ENCODE data around the gene FBXL7. TPM values are rescaled to one million over a fixed set of nuclear protein-coding genes. Genes with fewer than 3 reads are reported as not detected.

The FBXL7 gene
- total and polyA plus RNA-seq, 2 donors (not counting 3 experiments of a cell fraction or from before 2014, with no cell fraction given): 23.5 to 32.2 TPM

- intact Hi-C loops (cut with micrococcal nuclease) (no loop called here), dilution Hi-C loops (cut with MboI; ENCODE audit: extremely low pct_ligation_motif_present, low sequenced_read_pairs) (no loop called here)
- no peak overlapping the region for H2AFZ ChIP-seq (ENCODE audit: low read depth, low read length)
- H3K9ac ChIP-seq (replicated peaks; ENCODE audit: extremely low read depth, insufficient read depth, low read length): no peak overlapping the region
- H3K4me3 ChIP-seq (replicated peaks in 1 of 3; ENCODE audit: insufficient read depth in 1 of 3, low read depth in 1 of 3, low read length in 3 of 3): no peak overlapping the region
- H4K20me1 ChIP-seq (replicated peaks; ENCODE audit: control insufficient read depth, extremely low read depth, insufficient read depth, low read length): no peaks in the 10 kb centered on the region
- no peaks in the 10 kb centered on the region for H3K9me1 ChIP-seq (replicated peaks; ENCODE audit: control insufficient read depth, extremely low read depth, insufficient read depth, low read length)
- ChIA-PET POLR2A (no interaction called here), CTCF (no interaction called here)
- H3K4me2 ChIP-seq (ENCODE audit: insufficient read depth, low read length): no peak overlapping the region
- no peaks in the 10 kb centered on the region for H3K79me2 ChIP-seq (ENCODE audit: control insufficient read depth, insufficient read depth, low read length)
- H3K4me1 ChIP-seq (ENCODE audit: control insufficient read depth, extremely low read depth, insufficient read depth, low read length): no peaks in the 10 kb centered on the region
- no peaks in the 10 kb centered on the region for H3K27me3 ChIP-seq (ENCODE audit: control insufficient read depth in 2 of 2, insufficient read depth in 2 of 2, low read length in 2 of 2)
- no peaks in the 10 kb centered on the region for H3K9me3 ChIP-seq (replicated peaks; ENCODE audit: control insufficient read depth, insufficient read depth, low read length)
- DNase-seq (ENCODE audit: low read depth, low spot score): no peak
- H3K27ac ChIP-seq (ENCODE audit: insufficient read depth, low read depth, low read length): no peak overlapping the region
- no peak for TF ChIP-seq POLR2A (IDR thresholded peaks at IDR 0.05; ENCODE audit: low read depth, low read length)
- no peak for TF ChIP-seq MAX (IDR thresholded peaks at IDR 0.05; ENCODE audit: insufficient read depth, insufficient read length)
- no peak for TF ChIP-seq MYC (IDR thresholded peaks at IDR 0.05; ENCODE audit: low read depth, low read length)
- TF ChIP-seq GATA2 (IDR thresholded peaks at IDR 0.05; ENCODE audit: insufficient read depth, insufficient read length, low read depth, low read length): no peak
- no peak for TF ChIP-seq CTCF (IDR thresholded peaks at IDR 0.05; ENCODE audit: extremely low read depth in 1 of 2, insufficient read depth in 1 of 2, low read depth in 1 of 2, low read length in 2 of 2)
- TF ChIP-seq FOS (IDR thresholded peaks at IDR 0.05; ENCODE audit: borderline replicate concordance, insufficient read depth, low read length): no peak
- no peak for TF ChIP-seq EZH2 (IDR thresholded peaks at IDR 0.05; ENCODE audit: borderline replicate concordance, low read depth, low read length, severe bottlenecking)
- no peak for TF ChIP-seq JUN (IDR thresholded peaks at IDR 0.05; ENCODE audit: borderline replicate concordance, insufficient read depth, insufficient read length, low read depth)
- no peak for TF ChIP-seq POLR2AphosphoS5 (IDR thresholded peaks at IDR 0.05; ENCODE audit: insufficient read depth, low read depth, low read length)
- BruUV-seq (replicated peaks): no TSS peak
- no peaks in the 10 kb centered on the region for H3K36me3 ChIP-seq (ENCODE audit: control insufficient read depth in 2 of 2, extremely low read depth in 1 of 2, insufficient read depth in 2 of 2, low read length in 2 of 2)
- FAIRE-seq: no peak
Measured at GRCh38 chr5:15968993-15969392, 469.0 kb downstream of the FBXL7 start.

Measured in endothelial cell of umbilical vein (primary cell).